Fibroblast of the conjunctiva (primary cell): Measurements from ENCODE around the gene TVP23A.
"Not testable (repeated sequence)": the region's sequence is repeated elsewhere in the genome, so short reads cannot be mapped to it uniquely, and the experiment has no call there.

Experiments
- DNase-seq: peaks from one replicate; pipeline ENCODE4 v3.0.0-alpha.2; 2010; ENCODE audit warnings: low read depth

The TVP23A gene

DNA sequence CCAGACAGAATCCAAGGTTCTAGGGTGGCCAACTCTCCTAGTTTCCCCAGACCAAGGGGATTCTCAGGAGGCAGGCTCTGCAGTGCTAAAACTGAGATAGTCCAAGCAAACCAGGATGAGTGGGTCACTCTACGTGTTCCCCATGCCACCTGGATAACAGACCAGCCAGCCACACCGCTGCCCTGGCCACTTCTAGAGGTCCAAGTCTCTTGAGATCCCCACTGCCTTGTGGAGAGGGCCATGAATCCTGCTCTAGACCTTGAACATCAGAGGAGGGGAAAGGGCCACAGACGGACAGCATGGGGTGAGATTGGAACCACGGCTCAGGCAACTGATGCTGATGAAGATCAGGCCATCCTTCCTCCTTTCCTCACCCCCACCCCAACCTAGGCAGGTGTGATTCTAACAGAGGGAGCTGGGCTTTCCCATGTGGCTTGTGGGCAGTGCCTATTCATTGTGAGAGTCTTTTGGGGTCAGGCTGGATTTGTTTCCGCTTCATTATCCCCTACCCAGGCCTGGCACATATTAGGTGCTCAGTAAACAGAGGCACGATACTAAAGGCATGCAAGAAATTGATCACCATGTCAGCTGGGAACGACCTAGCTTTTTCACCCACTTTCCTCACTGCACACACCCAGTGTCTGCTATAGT lies 16.8 kb upstream of the TVP23A start:
- no peak for DNase-seq

DNA sequence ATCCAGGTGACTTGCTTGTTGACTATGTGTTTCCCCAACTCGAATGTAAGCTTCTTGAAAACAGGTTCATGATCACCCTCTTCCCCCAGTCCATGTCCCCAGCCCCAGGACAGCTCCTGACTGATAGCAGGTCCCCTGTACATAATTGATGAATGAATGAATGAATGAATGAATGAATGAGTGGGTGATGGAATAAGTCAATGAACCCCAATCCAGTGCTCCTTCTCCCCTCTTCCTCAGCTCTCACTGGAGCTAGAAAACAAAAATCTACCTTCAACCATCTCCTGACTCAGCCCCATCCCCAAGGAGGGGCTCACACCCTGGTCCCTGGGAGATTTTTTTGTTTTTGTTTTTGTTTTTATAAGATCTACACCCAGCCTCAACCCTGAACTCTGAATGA lies 16.2 kb upstream of the TVP23A start:
- DNase-seq, result no peak

DNA sequence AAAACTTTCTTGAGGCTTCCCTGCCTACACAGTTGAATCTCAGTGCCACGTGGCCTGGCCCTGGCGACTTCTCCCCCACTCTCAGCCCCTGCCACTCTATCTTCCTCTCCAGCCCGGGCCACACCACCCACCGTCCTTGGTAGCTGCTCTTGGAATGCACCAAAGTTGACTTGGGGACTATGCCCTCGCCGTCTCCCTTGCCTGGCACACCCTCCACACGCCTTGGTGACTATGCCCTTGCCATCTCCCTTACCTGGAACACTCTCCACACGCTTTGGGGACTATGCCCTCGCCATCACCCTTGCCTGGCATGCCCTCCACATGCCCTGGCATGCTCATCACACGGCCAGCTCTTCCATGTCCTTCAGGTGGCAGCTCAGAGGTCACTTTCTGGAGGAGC lies 15.5 kb upstream of the TVP23A start:
- no peak for DNase-seq

- DNase-seq, result no peak
Observed at GRCh38 chr16:10833271-10833670, 14.7 kb upstream of the TVP23A start.

GRCh38 chr16:10831894-10832886 lies 13.6 kb upstream of the TVP23A start:
- DNase-seq, result no peak

DNA sequence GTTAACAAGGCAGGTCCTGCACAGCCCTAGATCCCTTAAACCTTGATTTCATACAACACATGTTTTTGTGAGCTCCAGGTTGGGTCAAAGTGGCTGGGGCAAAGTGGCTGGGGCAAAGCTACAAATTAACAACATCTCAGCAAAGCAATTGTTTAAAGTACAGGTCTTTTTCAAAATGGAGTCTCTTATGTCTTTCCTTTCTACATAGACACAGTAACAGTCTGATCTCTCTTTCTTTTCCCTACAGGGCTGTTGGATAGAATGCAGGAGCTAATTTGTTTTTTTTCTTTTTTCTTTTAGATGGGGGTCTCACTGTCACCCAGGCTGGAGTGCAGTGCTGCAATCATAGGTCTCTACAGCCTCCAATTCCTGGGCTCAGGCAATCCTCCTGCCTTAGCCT lies 11.6 kb upstream of the TVP23A start:
- not testable (repeated sequence) for DNase-seq

GRCh38 chr16:10829390-10830098 lies 10.9 kb upstream of the TVP23A start:
- DNase-seq, result not testable (repeated sequence)

- peak; percentile 92 for DNase-seq
Observed at GRCh38 chr16:10828851-10829366, 10.3 kb upstream of the TVP23A start.

DNA sequence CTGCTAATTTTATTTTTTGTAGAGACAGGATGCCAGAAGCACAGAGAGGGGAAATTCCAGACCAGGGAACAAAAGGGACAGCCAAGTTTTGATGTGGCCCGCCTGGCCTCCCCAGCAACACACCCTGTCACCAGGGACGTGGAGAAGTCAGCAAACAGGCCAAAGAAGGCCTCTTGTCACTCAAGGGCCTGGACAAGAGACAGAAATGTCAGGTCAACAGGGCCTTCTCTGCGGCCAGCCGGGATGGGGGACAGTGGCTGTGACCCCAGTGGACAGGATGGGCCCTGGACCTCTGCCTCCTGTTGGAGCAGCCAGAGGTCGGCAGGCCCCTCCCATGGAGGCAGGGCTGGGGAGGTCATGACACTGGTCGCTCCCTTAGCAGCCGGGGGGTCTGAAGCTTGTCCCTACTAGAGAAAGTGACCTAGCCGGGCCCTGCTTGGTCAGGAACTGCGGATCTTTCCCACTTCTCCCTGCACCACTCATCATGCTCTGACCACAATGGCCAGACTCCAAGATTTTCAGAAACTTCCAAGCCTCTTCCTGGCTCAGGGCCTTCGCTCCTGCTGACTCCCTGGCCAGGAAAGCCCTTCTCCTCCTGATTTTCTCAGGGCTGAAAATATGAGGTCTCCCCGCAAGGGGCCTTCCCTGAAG lies 9.2 kb upstream of the TVP23A start:
- peak; percentile 56 for DNase-seq

DNA sequence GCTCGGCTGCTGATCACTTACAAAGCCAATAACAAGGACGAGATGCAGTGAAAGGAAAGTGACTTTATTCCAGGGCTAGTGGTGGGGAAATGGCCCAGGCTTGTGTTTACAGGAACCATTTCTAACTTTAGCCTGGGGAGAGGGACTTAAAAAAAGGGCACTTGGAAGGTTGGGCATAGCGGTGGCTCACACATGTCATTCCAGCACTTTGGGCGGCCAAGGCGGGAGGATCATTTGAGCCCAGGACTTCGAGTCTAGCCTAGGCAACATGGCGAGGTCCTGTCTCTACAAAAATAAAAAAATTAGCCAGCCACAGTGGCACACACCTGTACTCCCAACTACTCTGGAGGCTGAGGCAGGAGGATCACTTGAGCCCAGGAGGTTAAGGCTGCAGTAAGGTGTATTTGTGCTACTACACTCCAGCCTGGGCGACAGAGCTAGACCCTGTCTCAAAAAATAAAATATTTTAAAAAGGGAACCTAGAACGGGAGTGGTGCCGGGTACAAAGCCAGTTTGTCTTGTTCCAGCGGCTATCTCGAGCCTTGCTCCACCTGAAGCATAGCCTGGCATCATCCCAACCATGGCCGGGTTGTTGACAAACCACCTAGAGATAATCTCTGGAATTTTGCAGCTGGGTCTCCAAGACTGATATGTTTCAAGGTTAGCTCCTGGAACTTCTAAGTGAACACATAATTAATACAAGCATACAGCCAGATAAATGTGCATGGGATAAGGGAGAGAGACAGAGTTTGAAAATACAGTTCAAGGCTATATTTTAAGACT lies 5.7 kb upstream of the TVP23A start:
- DNase-seq, result no peak

GRCh38 chr16:10822702-10823101 lies 4.1 kb upstream of the TVP23A start:
- DNase-seq, result no peak

GRCh38 chr16:10820546-10820945 lies 2.0 kb upstream of the TVP23A start:
- DNase-seq, result no peak

DNA sequence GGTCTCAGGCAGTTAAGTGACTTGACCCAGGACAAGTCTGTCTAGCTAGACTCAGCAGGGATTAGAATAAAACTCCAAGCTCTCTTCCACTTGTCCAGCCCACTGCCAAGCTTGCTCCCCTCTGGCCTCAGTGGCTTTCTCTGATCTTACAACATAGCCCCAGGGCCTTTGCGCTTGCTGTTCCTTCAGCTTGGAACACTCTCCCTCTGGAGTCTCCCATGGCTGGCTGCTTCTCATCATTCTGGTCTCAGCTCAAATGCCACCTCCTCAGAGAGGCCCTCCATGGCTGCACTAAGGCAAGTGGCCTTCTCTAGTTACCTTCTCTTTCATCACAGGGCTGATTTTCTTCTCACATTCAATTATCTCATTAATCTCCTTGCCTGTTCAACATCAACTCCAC lies 1.1 kb downstream of the TVP23A start:
- DNase-seq, result no peak

DNA sequence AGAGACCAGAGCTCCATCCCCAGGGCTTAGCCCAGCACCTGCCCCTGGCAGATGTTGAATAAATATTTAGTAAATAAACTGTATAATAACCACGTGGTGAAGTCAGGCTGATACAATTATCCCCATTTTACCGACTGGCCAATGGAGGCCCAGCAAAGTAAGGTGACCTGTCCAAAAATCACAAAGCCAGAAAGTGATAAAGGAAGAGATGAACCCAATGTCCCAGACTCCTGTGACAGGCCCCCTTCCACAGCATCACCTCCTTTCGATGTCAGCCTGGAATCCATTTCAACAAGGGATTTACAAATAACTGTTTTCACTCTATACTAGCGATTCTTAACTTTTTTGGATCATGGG lies 5.5 kb downstream of the TVP23A start:
- DNase-seq, result no peak

DNA sequence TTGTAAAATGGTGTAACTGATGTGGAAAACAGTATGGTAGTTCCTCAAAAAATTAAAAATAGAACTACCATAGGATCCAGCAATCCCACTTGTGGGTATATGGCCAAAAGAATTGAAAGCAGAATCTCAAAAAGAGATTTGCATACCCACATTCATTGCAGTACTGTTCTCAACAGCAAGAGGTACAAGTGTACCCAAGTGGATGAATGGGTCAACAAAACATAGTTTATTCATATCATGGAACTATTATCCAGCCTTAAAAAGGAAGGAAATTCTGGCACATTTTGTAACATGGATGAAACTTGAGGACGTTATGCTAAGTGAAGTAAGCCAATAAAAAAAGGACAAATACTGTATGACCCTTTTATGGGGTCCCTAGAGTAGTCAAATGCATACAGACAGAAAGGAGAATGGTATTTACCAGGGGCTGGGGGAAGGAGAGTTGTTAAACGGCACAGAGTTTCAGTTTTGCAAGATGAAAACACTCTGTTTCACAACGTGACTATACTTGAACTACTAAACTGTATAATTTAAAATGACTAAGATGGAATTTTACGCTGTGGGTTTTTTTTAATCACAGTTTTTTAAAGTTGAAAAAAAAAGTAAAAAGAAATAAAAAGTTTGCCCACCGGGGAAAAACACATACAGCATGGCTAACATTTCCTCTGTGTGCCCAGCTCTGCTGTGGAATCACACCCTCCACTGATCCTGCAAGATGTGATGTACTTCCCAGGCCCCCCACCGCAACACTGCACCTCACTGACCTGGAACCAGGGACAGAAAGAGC lies 6.1 kb downstream of the TVP23A start:
- no peak for DNase-seq

DNA sequence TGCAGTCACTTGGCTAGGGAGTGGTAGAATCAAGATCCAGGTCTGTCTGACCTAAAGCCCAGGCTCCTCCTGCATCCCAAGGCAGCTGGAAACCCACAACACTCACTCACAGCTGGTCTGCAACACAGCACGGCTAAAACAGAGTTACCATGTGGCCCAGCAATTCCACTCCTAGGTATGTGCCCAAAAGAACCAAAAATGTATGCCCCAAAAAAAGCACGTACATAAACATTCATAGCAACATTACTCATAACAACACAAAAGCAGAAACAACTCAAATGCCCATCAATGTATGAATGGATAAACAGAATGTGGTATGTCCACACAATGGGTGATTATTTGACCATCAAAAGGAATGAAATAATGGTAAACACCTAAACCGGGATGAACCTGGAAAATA lies 8.9 kb downstream of the TVP23A start:
- no peak for DNase-seq

- no peak for DNase-seq
Observed at GRCh38 chr16:10808850-10809249, 9.7 kb downstream of the TVP23A start.

GRCh38 chr16:10808218-10808617 lies 10.4 kb downstream of the TVP23A start:
- no peak for DNase-seq

DNA sequence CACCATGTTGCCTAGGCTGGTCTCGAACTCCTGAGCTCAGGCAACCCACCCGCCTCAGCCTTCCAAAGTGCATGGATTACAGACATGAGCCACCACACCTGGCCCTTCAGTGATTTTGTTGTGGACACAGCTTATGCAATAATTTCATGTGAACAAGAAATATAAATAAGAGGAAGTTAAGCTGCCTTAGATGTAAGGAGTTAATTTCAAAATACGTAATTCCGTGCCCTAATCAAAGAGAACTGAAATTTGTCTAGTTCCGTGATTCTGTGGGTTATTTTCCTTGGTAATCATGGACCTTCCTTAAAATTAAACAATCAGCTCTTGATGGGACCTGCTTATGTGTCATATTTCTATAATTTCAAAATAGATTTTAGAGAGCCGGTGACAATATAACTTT lies 11.9 kb downstream of the TVP23A start:
- no peak for DNase-seq

- DNase-seq, result no peak
Observed at GRCh38 chr16:10805334-10805733, 13.3 kb downstream of the TVP23A start.
